ENCODE measurements around the gene PGS1. TPM values are rescaled to one million over a fixed set of nuclear protein-coding genes. Genes with fewer than 3 reads are reported as not detected.

Gene PGS1
- total and polyA plus RNA-seq, 10 of the 15 experiments (the other 5 are each of a cell fraction or from before 2014, with no cell fraction given): 1.3 to 37.6 (median 27.4) TPM

GRCh38 chr17:78454346-78454745 is 75.9 kb downstream of the PGS1 start:
- Histone ChIP-seq H3K4me3 (no peak overlapping the region), H3K27ac (ENCODE audit: control insufficient read depth, insufficient read depth) (no peak overlapping the region), H3K36me3 (ENCODE audit: control insufficient read depth in 2 of 2, insufficient read depth in 2 of 2, low read length in 1 of 2) (no peaks in the 10 kb centered on the region), H3K4me1 (ENCODE audit: control insufficient read depth, insufficient read depth, low read length) (peaks cover 13% of the 10 kb centered on the region), H3K9me3 (replicated peaks; ENCODE audit: control insufficient read depth, insufficient read depth, low read length) (no peaks in the 10 kb centered on the region), H2AFZ (ENCODE audit: control insufficient read depth, low read depth, low read length) (no peak overlapping the region), H3K9ac (ENCODE audit: control insufficient read depth, insufficient read depth, low read length) (no peak overlapping the region), H3K79me2 (ENCODE audit: control insufficient read depth, insufficient read depth, low read length) (no peaks in the 10 kb centered on the region), H3K27me3 (replicated peaks in 1 of 2; ENCODE audit: control insufficient read depth in 2 of 2, insufficient read depth in 2 of 2, low read length in 1 of 2) (no peaks in the 10 kb centered on the region), H3K4me2 (ENCODE audit: control insufficient read depth, insufficient read depth) (no peak overlapping the region), H4K20me1 (ENCODE audit: control insufficient read depth, insufficient read depth) (no peaks in the 10 kb centered on the region)
- POLR2A ChIA-PET: no interaction called here
- TF ChIP-seq MYB (IDR thresholded peaks at IDR 0.05; ENCODE audit: borderline replicate concordance, low read depth, low read length) (no peak), BCLAF1 (IDR thresholded peaks at IDR 0.05) (no peak), PRDM15 (CRISPR knock-in tag; IDR thresholded peaks at IDR 0.05) (no peak), PAX8 (IDR thresholded peaks at IDR 0.05) (no peak), YY1 (IDR thresholded peaks at IDR 0.05; ENCODE audit: low read depth, low read length) (no peak), NFYA (IDR thresholded peaks at IDR 0.05; ENCODE audit: borderline replicate concordance, low read depth, low read length) (no peak), SMAD1 (IDR thresholded peaks at IDR 0.05; ENCODE audit: low read depth, partially characterized antibody) (no peak)
- CTCF ChIA-PET: interaction anchor here (0.5 to 0.7 kb wide), 2 partner anchors 17 to 253 kb away, joined by 3 read pairs; no protein-coding TSS in a partner anchor
- DNase-seq (ENCODE audit: low read depth, low spot score) (no peak), FAIRE-seq (no peak), ATAC-seq (no peak)
- SMC1A ChIA-PET (ENCODE audit: uncharacterized antibody, unreplicated experiment): no interaction called here
- 59% methylated on average over 20 of the region's 20 CpGs for WGBS (ENCODE audit: insufficient coverage, insufficient replicate concordance, low lambda C conversion rate, missing lambda C conversion rate)
- RAD21 ChIA-PET (ENCODE audit: unreplicated experiment): no interaction called here
- BruUV-seq (replicated peaks): no TSS peak
- in situ Hi-C loops (cut with MboI) (no loop called here), intact Hi-C loops (cut with micrococcal nuclease; ENCODE audit: unreplicated experiment) (no loop called here)
